ENCODE measurements around the gene DIAPH2. TPM values are rescaled to one million over a fixed set of nuclear protein-coding genes. Genes with fewer than 3 reads are reported as not detected.

The DIAPH2 gene
- total and polyA plus RNA-seq, 9 donors: 8.1 to 30.9 (median 24.2) TPM

DNA sequence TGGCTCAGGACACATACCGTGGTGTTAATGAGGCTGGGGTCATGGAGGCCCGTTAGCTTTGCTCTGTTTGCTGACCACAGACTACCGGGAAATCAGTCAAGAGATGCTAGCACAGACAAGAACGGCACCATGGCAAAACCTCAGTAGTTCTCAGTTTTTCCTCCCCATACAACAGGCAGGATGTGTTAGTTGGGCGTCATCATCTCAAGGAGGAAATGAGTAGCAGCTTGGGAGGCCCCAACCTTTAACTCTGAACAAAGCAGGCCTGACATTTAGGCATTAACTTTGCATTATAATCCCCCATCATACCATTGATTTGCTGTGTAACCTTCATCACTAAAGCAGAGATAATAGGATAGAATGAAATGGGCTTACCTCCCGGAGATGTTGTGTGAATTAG is 913.3 kb downstream of the DIAPH2 start:
- TF ChIP-seq CTCF (IDR thresholded peaks at IDR 0.05): no peak
- no peak for TF ChIP-seq EP300 (IDR thresholded peaks at IDR 0.05)
- no peak for TF ChIP-seq POLR2A (IDR thresholded peaks at IDR 0.05)
- H3K9me3 ChIP-seq: no peaks in the 10 kb centered on the region
- no peaks in the 10 kb centered on the region for H3K4me1 ChIP-seq (ENCODE audit: insufficient read depth)
- DNase-seq: no peak
- no peak overlapping the region for H3K4me3 ChIP-seq
- intact Hi-C loops (cut with DNase I): no loop called here
- no peak overlapping the region for H3K27ac ChIP-seq
- 64 to 67% (median 67%) methylated on average over 6 of the region's 6 CpGs for WGBS, 3 donors
- H3K36me3 ChIP-seq: no peaks in the 10 kb centered on the region
- no peaks in the 10 kb centered on the region for H3K27me3 ChIP-seq

DNA sequence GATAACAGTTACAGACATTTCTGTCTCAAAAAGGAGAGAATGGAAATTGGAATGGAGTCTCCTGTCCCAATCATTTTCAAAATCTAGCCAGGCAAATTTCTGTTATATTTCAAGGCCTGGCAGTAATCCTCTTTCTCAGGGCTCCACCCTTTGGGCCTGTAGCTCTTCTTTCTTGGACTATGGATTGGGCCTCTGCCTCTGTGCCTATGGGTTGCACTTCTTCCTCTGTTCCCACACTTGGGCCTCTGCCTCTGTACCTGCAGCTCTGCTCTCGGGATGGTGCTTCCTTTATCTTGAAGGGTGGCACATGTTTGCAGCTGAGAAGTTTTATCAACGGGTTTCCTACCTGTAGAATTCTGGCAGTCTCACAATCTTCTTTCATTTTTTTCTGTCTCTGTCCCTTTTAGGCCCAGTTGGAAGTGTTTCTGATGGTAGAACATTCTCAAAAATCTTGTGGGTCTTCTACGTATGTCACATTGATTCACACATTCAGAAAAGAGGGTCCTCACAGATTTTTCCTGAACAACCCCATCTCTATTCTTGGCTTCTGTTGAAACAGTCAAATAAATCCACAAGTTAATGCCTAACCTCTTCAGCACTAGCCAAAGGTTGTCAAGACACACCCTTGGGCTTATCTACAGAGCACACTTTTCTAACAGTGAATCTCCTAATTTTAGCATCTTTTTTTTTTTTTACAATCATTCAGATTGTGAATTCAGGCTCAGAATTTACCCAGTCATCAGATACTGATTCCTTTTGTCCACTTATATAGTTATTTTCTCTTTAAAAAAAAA is 918.0 kb downstream of the DIAPH2 start:
- no peaks in the 10 kb centered on the region for H3K27me3 ChIP-seq
- H3K27ac ChIP-seq: no peak overlapping the region
- 77 to 82% (median 77%) methylated on average over 3 of the region's 3 CpGs for WGBS, 3 donors
- H3K36me3 ChIP-seq: no peaks in the 10 kb centered on the region
- H3K4me1 ChIP-seq (ENCODE audit: insufficient read depth): no peaks in the 10 kb centered on the region
- intact Hi-C loops (cut with DNase I): no loop called here
- no peak for DNase-seq
- no peak for TF ChIP-seq POLR2A (IDR thresholded peaks at IDR 0.05)
- TF ChIP-seq CTCF (IDR thresholded peaks at IDR 0.05): no peak
- TF ChIP-seq EP300 (IDR thresholded peaks at IDR 0.05): no peak
- H3K4me3 ChIP-seq: no peak overlapping the region
- no peaks in the 10 kb centered on the region for H3K9me3 ChIP-seq

- DNase-seq: no peak
- no peak overlapping the region for H3K27ac ChIP-seq
- WGBS, 3 donors: 42 to 47% (median 43%) methylated on average over 3 of the region's 3 CpGs
- intact Hi-C loops (cut with DNase I): no loop called here
- H3K4me1 ChIP-seq (ENCODE audit: insufficient read depth): no peaks in the 10 kb centered on the region
- no peak overlapping the region for H3K4me3 ChIP-seq
- TF ChIP-seq CTCF (IDR thresholded peaks at IDR 0.05) (no peak), POLR2A (IDR thresholded peaks at IDR 0.05) (no peak), EP300 (IDR thresholded peaks at IDR 0.05) (no peak)
- no peaks in the 10 kb centered on the region for H3K27me3 ChIP-seq
- H3K9me3 ChIP-seq: no peaks in the 10 kb centered on the region
- no peaks in the 10 kb centered on the region for H3K36me3 ChIP-seq
These were observed 920.6 kb downstream of the DIAPH2 start for GRCh38 chrX:97605271-97605670.

DNA sequence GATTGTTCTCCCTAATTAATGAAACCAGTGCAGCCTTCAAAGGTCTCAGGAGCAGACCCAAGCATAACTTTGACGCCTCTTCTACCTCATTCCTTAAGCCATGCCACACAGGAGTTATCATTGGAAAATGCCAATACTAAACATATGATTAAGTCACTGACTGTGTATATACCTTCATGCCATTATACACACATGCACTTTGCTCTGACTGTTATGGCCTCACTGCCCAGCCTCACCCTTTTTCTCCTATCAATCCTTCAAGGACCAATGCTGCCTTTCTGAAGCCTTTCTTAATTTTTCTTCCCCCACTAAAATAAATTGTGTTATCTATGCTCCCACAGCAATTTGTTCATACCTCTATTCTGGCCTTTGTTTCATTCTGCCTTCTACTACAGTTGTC is 924.7 kb downstream of the DIAPH2 start:
- intact Hi-C loops (cut with DNase I): no loop called here
- H3K9me3 ChIP-seq: no peaks in the 10 kb centered on the region
- no peaks in the 10 kb centered on the region for H3K27me3 ChIP-seq
- no peak overlapping the region for H3K4me3 ChIP-seq
- no peaks in the 10 kb centered on the region for H3K36me3 ChIP-seq
- no peak overlapping the region for H3K27ac ChIP-seq
- no peak for DNase-seq
- no peaks in the 10 kb centered on the region for H3K4me1 ChIP-seq (ENCODE audit: insufficient read depth)
- TF ChIP-seq CTCF (IDR thresholded peaks at IDR 0.05) (no peak), EP300 (IDR thresholded peaks at IDR 0.05) (no peak), POLR2A (IDR thresholded peaks at IDR 0.05) (no peak)
- 86% methylated on average over 1 of the region's 1 CpG for WGBS, 3 donors
